Measurements from ENCODE around the gene TM4SF5.
A peak's percentile ranks its signal among the peaks of the same experiment; 100 is the strongest.

The TM4SF5 gene

DNA sequence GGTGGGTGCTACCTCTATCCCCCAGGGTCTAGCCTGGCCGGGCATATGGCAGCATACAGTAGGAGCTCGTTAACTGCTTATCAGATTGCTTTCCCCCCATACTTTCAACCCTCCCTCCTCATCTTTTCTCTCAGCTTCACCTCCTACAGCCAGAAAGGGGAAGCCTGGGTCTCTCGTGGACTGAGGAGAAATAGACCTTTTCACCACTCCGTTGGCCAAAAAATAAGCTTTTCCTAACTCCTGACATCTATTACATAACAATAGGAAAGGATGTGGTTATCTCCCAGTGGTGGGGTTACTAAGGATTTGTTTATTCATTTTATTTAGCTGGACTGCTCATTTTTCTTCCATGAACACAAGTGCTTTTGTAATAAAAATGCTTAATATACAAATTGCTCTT is 23.0 kb upstream of the TM4SF5 start:
- DNase-seq, result no peak

DNA sequence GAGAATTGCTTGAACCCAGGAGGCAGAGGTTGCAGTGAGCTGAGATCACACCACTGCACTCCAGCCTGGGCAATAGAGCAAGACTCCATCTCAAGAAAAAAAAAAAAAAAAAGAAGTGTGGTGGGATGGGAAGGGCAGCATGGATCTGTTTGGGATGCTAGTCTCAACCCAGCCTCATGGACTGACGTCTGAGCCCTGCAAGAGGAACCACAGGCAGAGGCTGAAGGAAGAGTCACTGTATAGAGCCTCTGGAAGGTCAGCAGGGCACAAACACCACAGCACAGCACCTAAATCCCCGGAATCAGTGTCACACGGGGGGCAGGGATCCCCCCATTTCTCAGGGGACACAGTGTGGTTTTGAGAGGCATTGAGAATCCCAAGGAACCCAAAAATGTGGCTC is 21.1 kb upstream of the TM4SF5 start:
- DNase-seq, result no peak

DNA sequence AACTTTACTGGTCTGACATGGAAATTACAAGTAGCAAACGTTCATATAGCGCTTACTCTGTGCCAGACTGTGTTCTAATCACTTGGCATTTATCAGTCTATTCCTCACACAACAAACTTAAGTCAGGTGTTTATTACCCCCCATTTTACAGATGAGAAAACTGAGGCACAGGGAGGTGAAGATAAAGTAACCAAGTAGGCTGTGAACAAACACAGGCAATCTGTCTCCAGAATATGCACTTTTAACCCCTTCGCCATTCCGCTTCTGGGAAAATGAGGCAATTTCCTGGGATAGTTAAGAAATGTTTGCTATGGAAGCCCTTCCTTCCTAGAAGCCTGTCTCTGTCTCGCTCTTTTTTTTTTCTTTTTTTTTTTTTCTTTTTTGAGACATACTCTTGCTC is 19.8 kb upstream of the TM4SF5 start:
- DNase-seq, result no peak

GRCh38 chr17:4753392-4753791 is 18.3 kb upstream of the TM4SF5 start:
- DNase-seq, result no peak

GRCh38 chr17:4759776-4760236 is 11.9 kb upstream of the TM4SF5 start:
- DNase-seq, result no peak

DNA sequence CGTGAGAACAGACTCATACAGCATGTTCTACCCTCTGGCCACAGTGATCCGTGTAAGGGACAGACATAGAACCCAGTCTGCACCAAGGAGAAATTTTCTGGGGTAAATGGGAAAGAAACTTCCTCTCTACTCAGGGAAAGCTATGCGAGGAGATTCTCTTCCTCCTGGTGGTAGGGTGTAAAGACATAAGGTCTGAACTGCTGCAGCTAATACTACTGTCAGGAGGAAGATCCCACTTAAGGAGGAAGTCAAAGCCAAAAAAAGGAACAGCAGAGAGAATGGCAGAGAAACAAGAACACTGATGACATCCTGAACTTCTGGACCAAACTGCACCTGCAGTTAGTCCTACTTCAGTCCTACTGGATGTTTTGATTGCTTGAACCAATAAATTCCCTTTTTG is 7.1 kb upstream of the TM4SF5 start:
- DNase-seq, result peak; percentile 35

DNA sequence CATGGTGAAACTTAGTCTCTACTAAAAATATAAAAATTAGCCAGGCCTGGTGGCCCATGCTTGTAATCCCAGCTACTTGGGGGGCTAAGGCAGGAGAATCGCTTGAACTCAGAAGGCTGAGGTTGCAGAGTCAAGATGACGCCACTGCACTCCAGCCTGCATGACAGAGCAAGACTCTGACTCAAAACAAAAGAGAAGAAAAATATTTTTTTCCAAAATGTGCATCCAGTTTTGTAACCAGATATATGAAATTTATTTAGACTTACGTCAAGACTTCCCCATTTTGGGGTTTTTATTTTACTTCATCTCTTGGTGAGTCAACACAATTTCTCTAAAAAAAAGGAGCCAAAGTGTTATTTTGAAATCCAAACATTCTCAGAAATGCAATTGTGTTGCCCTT is 5.5 kb upstream of the TM4SF5 start:
- DNase-seq, result peak; percentile 57

- no peak for DNase-seq
Measured at GRCh38 chr17:4766723-4767122, 5.0 kb upstream of the TM4SF5 start.

DNA sequence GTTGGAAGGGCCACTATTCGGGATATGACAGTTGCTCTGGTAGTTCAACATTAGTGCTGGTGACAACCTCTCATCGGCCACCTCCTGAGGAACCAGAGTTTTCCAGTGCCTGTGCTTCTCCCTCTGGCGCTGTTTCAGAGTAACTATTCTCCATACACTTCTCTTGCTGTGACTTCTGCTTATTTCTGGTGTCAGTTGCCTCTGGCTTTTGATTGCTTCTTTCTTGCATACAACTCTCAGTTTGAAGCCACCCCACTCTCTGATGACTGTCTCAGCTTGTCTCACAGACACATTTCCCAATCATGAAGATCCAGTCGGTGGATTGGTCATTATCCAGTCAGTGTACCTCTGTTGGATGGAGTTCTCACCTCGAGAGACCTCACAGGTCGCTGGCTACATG is 3.4 kb upstream of the TM4SF5 start:
- DNase-seq, result no peak

- no peak for DNase-seq
Measured at GRCh38 chr17:4769628-4770027, 2.1 kb upstream of the TM4SF5 start.

GRCh38 chr17:4772235-4772613 is 538 bp downstream of the TM4SF5 start:
- no peak for DNase-seq

DNA sequence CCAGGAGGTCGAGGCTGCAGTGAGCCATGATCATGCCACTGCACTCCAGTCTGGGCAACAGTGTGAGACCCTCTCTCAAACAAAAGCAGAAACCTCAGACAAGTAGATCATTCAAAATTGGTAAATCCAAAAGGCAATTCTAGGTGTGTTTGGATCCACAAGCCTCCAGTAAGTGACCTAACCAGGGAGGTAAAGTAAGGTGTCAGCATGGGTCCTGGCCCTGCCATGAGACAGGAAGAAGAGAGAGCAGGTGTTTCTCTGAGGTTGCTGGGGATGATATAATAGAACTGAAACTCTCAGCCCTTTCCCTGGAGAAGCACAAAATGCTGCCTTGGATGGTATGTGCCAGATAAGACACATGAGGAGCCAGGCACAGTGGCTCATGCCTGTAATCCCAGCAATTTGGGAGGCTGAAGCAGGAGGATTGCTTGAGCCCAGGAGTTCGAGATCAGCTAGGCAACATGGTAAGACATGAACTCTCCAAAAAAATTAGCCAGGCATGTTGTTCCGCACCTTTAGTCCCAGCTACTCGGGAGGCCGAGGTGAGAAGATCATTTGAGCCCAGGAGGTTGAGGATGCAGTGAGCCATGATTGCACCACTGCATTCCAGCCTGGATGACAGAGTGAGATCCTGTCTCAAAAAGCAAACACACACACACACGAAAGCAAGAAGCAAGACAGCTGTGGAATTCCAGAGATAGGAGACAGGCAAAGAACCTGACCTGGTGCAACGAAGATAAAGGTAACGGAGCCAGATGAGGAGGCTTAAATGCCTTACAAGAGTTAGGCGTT is 6.5 kb downstream of the TM4SF5 start:
- DNase-seq, result no peak

- DNase-seq, result no peak
Measured at GRCh38 chr17:4780325-4780955, 8.8 kb downstream of the TM4SF5 start.

DNA sequence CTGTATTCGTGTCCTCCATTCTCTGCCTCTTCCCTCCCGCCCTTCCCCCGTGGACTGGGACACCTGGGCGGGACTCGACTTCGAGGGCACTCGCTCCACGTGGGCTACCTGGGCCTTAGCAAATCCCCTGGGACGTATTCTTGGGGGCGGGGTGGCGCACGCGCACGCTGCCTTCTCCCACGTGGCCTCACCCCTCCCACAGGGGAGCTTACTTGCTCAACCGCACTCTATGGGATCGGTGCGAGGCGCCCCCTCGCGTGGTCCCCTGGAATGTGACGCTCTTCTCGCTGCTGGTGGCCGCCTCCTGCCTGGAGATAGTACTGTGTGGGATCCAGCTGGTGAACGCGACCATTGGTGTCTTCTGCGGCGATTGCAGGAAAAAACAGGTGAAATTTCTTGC is 11.0 kb downstream of the TM4SF5 start:
- peak; percentile 32 for DNase-seq

DNA sequence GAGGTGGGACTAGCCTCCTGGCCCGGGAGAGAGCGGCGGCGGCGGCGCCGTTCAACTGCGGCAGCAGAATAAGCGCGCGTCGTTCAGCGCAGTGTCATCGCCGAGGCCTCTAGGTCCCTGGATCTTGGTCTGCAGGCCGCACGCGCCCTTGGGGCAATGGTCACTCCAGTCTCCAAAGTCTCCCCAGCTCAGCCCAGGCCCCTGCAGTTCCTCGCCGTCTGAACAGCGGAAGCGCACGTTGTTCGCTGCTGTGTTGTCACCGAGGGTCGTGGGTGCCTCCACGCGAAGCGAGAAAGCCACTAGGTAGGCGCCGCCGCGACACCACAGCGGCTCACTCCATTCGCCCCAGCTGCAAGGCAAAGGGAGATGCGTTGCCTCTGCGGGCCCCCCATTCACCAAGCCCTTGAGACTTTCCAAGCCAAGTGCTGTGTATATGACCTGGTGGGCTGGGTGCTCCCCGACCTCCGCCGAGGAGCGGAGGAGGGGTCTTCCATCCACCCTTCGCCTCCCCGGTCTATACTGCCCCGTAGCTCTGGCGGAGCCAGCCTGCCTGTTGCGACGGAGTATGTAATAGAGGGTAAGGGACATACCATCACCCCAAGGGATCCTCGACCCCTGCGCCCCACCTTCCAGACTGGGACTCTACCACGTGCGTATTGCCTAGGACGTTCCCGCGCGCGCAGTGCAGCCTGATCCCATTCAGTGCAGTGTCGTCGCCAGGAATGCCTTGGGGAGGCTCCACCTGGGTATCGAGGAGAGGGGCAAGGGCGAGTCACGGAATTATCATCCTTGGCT is 13.8 kb downstream of the TM4SF5 start:
- DNase-seq, result no peak

- no peak for DNase-seq
Measured at GRCh38 chr17:4786106-4786511, 14.4 kb downstream of the TM4SF5 start, which contains the start of gene VMO1. Gene VMO1, minus strand, starts transcription at chr17:4786364. Its CDS starts 12 bp downstream, at chr17:4786352.

- no peak for DNase-seq
Measured at GRCh38 chr17:4786516-4786915, 14.8 kb downstream of the TM4SF5 start.

GRCh38 chr17:4788159-4788806 is 16.6 kb downstream of the TM4SF5 start:
- no peak for DNase-seq

- no peak for DNase-seq
Measured at GRCh38 chr17:4788807-4789700, 17.4 kb downstream of the TM4SF5 start, which contains the start of gene GLTPD2. Gene GLTPD2, plus strand, starts transcription at chr17:4788964. Its CDS starts 48 bp downstream, at chr17:4789012.

DNA sequence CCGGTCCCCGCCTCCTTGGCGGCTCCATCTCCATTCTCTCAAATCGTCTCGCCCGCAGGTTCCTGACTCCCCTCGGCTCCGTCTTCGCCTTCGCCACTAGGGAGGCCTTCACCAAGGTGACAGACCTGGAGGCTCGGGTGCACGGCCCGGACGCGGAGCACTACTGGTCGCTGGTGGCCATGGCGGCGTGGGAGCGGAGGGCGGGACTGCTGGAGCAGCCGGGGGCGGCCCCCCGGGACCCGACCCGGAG is 17.9 kb downstream of the TM4SF5 start:
- no peak for DNase-seq

DNA sequence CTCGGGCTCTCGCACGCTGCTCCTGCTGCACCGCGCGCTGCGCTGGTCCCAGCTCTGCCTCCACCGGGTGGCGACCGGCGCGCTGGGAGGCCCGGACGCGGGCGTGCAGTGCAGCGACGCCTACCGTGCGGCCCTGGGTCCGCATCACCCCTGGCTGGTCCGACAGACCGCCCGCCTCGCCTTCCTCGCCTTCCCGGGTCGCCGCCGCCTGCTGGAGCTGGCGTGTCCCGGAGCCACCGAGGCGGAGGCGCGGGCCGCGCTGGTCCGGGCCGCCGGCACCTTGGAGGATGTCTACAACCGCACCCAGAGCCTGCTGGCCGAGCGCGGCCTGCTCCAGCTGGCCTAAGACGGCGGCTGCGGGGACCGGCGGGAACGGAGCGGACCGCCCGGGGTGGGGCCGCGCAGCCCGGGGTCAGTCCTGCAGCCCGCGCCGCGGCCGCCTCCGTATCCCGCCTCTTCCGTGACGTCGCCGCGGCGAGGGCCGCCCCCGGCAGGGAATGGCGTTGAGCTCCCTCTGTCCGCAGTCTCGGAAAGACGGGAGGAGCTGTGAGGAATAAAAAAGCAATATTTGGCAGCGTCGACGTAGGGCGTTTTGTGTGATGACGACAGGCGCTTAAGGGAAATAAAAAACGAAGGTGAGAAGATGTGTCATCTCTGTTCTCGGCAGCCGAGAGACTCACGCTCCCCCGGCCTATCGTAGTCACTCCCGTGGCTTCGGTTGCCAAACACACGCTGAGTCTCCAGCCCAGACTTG is 18.4 kb downstream of the TM4SF5 start:
- DNase-seq, result peak; percentile 91

DNA sequence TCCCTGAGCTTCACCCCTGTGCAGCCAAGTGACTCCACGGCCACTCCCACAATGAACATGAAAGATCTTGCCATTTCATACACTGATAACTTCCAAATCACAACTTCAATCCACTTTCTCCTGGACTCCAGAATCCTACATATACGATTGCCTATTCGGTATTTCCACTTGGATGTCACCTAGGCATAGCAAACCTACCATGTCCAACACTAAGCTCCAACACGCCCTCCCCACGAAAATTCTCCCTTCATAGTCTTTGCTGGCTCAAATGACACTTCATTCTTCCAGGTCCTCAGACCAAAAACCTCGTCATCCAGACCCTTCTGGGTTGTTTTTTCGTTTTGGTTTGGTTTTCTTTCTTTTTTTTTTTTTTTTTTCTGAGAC is 19.0 kb downstream of the TM4SF5 start:
- DNase-seq, result no peak
